Cardiac septum (tissue), 1 donor: ENCODE results near the gene XYLT1. TPM values are rescaled to one million over a fixed set of nuclear protein-coding genes. Genes with fewer than 3 reads are reported as not detected.
"Not testable (repeated sequence)": the region's sequence is repeated elsewhere in the genome, so short reads cannot be mapped to it uniquely, and the experiment has no call there.

Source experiments
- DNase-seq: peaks from one replicate; pipeline ENCODE4 v3.0.0-alpha.2; 2020; ENCODE audit warnings: low spot score
- intact Hi-C: fragments of 100-400 bp; cut with DNase I; formaldehyde crosslinking; loops from one replicate; pipeline ENCODE4 v1.14.0; 2022
- total RNA-seq: library from RNA; stranded (reverse); fragmentation: NEBNext Ultra II Directional; extraction: Animal tissue kit (Norgen Biotek cat#: 25700); gene quantifications from one replicate; pipeline ENCODE4 v1.2.1, GENCODE V29; 2021
- donor health status: DM: no; HTN: no; CAD: no.

XYLT1 gene
- total RNA-seq, 1 donor from 2014 or later, result 2.9 TPM

DNA sequence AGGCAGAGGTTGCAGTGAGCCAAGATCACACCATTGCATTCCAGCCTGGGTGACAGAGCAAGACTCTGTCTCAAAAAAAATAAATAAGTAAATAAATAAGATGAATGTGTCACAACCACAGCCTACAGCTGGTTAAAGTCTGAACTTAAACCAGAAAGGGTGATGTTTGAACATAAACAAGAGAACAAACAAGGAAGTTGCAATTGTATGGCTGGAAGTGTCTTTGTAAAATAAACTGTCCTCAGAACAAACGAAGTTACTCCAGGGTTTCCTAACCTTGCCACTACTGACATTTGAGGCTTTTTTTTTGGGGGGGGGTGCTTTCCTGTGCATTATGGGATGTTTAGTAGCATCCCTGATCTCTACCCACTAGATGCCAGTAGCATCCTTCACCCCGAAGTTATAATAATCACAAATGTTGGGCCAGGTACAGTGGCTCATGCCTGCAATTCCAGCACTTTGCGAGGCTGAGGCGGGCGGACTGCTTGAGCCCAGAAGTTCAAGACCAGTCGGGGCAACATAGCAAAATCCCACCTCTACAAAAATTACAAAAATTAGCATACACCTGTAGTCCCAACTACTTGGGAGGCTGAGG, 119.2 kb downstream of the XYLT1 start:
- DNase-seq, result no peak
- intact Hi-C loops, result no loop called here

DNA sequence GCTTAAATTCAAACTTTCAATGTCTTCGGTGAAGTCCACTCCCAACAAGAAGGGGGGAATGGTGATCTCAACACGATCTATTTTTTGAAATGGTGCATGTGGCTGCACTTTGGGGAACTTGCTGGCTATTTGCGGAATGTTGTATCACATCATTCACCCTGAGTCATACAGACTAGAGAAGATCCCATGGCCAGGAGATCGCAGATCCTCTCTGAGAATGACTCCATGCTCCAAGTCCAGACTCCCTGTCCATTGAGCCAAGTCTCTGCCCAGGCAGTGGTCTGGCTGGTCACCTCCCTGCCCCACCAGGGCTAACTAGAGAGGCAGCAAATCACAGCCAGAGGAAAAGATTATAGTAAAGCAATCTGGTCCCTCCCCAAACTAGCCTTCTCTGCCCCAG, 120.6 kb downstream of the XYLT1 start:
- DNase-seq, result no peak
- intact Hi-C loops, result no loop called here

DNA sequence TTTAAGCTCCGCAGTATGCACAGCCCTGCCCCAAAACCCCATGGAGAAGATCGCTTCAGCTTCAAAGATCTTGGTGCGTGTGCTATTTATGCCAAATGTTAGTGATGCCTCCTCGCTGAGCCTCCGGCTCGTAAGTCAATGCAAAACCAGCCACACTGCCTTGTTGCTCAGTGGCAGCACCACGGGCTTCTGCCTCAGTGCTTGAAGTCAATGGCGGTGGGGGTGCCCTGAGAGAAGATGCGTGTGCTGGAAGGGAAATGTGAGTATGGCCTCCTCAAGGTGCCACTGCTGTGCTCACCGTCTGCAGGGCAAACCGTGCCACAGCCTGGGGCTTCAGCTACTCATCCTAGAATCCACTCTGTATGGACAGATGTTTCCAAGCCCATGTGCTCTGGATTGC, 121.9 kb downstream of the XYLT1 start:
- DNase-seq, result no peak
- intact Hi-C loops, result no loop called here

- intact Hi-C loops, result no loop called here
- no peak for DNase-seq
These were observed 122.5 kb downstream of the XYLT1 start for GRCh38 chr16:17348042-17348783.

- DNase-seq, result no peak
- intact Hi-C loops, result no loop called here
These were observed 123.1 kb downstream of the XYLT1 start for GRCh38 chr16:17347624-17348023.

DNA sequence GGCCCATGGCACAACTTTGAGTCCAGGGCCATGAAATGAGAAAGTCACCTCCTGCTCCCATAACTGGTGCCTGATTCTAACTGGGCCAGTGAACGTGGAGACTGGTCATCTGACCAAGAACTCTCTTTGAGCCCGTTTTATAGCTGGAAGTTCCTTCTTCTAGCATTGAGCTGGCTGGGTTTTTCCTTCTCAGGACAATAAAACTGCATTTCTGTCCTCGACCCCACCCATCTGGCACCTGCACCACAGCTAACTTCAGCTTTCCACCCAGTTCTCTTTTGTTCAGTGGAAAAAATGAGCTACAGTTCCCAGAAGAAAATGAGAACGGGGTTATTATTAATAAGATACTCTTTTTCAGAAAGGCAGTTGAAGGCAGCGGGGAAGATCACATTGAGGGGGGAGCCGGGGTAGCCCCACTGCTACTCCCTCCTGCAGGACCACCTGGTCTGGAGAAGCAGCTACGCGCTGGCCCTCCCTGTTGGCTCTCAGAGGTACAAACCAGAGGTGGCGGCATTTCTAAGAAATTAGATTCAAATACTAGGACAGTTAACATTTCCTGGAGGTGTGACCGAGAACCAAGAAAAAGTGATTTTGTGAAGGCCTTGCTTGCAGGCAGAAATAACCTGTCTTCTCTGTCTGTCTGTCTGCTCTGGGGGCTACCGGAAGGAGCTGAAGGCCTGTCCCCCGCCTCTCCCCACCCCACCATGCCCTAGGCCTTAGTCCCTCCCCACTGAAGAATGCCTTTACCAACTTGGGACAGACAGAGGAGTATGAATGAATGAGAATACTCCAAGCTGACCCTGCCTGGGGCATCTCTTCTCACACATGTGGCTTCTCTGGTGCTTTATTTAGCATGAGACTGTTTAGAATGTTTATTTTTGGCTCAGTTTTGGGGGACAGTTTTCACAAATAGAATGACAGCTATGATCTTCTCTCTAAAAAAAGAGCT, 123.9 kb downstream of the XYLT1 start:
- intact Hi-C loops, result no loop called here
- no peak for DNase-seq

GRCh38 chr16:17345043-17345442, 125.7 kb downstream of the XYLT1 start:
- DNase-seq, result no peak
- intact Hi-C loops, result no loop called here

DNA sequence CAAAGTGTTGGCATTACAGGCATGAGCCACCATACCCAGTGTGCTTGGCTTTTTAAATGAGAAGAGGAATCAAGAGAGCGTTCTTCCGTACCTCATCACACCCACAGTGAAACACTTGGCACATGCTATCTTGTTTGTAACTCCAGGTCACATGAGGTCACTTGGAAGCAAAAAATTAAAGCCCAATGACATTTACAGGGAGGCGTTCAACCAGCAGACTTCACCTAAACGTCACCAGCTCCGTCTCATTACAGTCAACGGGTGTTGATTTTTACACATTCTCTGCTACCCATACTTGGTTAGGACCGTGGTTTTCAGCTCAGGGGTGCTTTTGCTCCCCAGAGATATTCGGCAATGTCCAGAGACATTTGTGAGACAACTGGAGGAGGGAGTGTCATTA, 127.0 kb downstream of the XYLT1 start:
- intact Hi-C loops, result no loop called here
- no peak for DNase-seq

- intact Hi-C loops, result no loop called here
- DNase-seq, result no peak
These were observed 127.7 kb downstream of the XYLT1 start for GRCh38 chr16:17343028-17343427.

GRCh38 chr16:17342031-17342430, 128.7 kb downstream of the XYLT1 start:
- intact Hi-C loops, result no loop called here
- DNase-seq, result no peak

GRCh38 chr16:17340804-17341203, 130.0 kb downstream of the XYLT1 start:
- intact Hi-C loops, result no loop called here
- no peak for DNase-seq

DNA sequence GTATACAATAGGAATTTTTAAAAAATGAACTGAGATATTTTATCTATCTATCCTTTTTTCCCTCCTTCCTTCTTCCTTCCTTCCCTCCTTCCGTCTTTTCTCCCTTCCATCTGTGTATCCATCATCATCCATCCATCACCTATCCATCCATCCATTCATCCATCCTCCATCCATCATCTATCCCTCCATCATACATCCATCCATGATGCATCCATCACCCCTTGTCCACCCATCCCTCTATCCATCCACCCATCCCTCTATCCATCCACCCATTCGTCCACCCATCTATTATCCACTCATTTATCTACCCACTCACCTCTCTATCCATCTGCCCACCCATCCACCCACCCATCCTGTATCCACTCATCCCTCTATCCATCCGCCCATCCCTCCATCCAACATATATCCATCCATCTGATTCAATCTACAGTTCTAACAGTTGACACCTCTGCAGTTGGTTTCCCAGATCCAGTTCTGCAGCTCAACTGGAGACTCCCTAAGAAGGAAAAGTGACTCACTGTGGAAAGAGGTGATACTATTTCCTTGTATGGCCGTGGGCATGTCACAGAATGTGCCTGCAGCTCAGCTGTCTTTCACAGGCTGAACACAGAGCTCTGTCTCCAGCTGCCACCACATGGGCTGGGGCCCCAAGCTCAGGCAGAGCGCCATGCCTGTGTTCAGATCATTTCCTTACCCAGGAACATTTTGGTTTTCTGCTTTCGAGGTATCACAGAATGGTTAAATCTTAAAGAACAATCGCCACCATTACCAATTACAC, 130.8 kb downstream of the XYLT1 start:
- no peak for DNase-seq
- intact Hi-C loops, result loop anchor here (10.0 kb wide), 1 partner anchor 105 kb away; no protein-coding TSS in a partner anchor

GRCh38 chr16:17338244-17338643, 132.5 kb downstream of the XYLT1 start:
- intact Hi-C loops, result loop anchor here (10.0 kb wide), 1 partner anchor 107 kb away; no protein-coding TSS in a partner anchor
- no peak for DNase-seq

GRCh38 chr16:17336530-17336900, 134.2 kb downstream of the XYLT1 start:
- DNase-seq, result no peak
- intact Hi-C loops, result loop anchor here (10.0 kb wide), 1 partner anchor 108 kb away; no protein-coding TSS in a partner anchor

DNA sequence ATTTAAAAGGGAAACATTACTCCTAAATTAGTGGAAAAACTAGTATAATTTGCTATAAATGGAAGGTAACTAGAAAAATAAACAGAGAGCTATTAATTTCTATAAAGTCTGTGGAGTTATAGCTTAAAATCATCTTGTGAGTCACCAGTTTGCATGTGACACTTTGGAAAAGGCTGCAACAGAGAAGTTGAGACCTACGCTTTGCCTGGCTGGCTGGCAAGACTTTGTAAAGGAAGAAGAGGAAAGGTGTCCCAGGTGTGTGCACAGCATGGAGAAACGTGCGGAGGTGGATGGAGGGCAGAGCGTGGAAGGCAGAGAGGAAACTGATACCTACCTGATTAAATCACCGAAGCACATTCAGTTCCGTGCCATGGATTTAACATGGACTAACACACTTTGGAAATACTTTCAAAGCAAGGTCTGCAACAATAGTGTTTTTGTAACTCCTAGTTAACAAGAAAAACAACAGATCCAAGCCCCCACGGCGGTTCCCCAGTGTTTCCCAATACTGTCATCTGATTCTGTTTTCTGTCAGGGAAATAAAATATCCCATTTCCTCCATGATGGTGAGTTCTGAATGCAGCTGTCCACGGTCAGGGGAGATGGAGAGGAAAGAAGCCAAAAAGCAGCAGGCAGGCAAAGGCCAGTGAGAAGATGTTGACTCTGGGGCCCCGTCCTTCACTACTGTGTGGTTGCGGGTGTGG, 134.8 kb downstream of the XYLT1 start:
- intact Hi-C loops, result loop anchor here (10.0 kb wide), 1 partner anchor 109 kb away; no protein-coding TSS in a partner anchor
- DNase-seq, result no peak

GRCh38 chr16:17335406-17335805, 135.4 kb downstream of the XYLT1 start:
- DNase-seq, result not testable (repeated sequence)
- intact Hi-C loops, result loop anchor here (10.0 kb wide), 1 partner anchor 109 kb away; no protein-coding TSS in a partner anchor

GRCh38 chr16:17334096-17334495, 136.7 kb downstream of the XYLT1 start:
- DNase-seq, result no peak
- intact Hi-C loops, result loop anchor here (10.0 kb wide), 1 partner anchor 111 kb away; no protein-coding TSS in a partner anchor

- no peak for DNase-seq
- intact Hi-C loops, result loop anchor here (10.0 kb wide), 1 partner anchor 112 kb away; no protein-coding TSS in a partner anchor
These were observed 137.5 kb downstream of the XYLT1 start for GRCh38 chr16:17333229-17333628.
